ENCODE data around the gene PLCZ1.

Gene PLCZ1

DNA sequence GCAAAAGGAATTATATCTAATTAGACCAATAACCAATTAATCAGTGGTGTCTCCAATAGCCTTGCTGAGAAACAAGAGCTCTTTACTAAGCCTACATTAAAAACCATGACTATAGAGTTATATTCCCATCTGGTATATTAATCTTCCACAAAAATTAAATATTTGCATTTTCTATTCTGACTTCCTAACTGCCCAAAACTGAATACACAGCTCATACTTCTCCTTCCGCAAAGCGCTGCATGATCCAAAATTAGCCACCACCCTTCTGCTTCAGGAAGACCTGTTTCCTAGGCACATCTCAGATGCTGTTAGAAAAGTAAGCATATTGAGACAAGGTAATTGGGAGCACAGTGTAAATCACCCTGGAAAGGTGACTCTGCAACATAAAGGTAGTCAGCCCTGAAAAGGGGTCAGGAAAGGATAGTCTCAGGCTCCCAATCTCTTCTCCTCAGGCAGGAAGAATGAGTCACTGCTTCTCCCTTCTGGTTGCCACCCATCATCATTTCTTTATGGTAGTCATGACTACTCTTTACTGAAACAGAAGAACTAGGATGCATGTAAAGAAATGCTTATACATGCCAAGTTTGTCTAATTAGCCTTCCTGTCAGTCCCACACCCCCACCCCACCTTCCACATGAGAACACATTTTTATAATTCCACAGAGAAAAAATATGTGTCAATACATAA, 54.3 kb downstream of the PLCZ1 start:
- no peak for TF ChIP-seq ZNF274 (IDR thresholded peaks at IDR 0.05; ENCODE audit: low read depth, low read length)
- TF ChIP-seq SUZ12 (IDR thresholded peaks at IDR 0.05; ENCODE audit: extremely low read depth, insufficient read depth, insufficient read length): no peak
- no peak for TF ChIP-seq YY1 (IDR thresholded peaks at IDR 0.05; ENCODE audit: insufficient read depth, insufficient read length)
- Histone ChIP-seq H3K9ac (ENCODE audit: insufficient read length, low read depth) (no peak overlapping the region), H3K27me3 (ENCODE audit: insufficient read depth, insufficient read length) (no peaks in the 10 kb centered on the region), H3K4me1 (ENCODE audit: insufficient read depth, insufficient read length) (no peaks in the 10 kb centered on the region), H3K4me3 (ENCODE audit: insufficient read length, low read depth) (no peak overlapping the region), H3K9me3 (ENCODE audit: insufficient read depth, low read length) (no peaks in the 10 kb centered on the region), H3K36me3 (ENCODE audit: insufficient read depth, insufficient read length, low read length) (no peaks in the 10 kb centered on the region)
- DNase-seq (ENCODE audit: low read depth, low spot score): peak; percentile 42

DNA sequence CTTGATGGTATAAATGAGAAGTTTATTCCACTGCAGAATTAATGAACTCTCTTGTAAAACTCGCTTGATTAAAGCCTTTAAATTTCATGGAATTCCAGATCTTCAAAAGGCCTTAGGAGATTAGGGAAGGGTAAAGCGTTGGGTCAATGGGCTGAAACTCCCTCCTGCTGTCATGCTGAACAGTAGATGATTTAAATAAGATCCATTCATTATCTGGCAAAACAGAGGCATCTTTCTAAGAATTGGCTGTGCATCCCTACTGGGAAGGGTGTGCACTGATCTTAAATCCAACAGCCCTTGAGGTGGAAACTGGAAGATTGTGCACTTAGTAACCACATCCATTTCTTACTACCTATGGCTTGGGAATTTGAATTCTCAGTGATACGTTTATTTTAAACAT, 56.0 kb downstream of the PLCZ1 start:
- no peaks in the 10 kb centered on the region for H3K9me3 ChIP-seq (ENCODE audit: insufficient read depth, low read length)
- no peak for TF ChIP-seq SUZ12 (IDR thresholded peaks at IDR 0.05; ENCODE audit: extremely low read depth, insufficient read depth, insufficient read length)
- no peak for TF ChIP-seq ZNF274 (IDR thresholded peaks at IDR 0.05; ENCODE audit: low read depth, low read length)
- TF ChIP-seq YY1 (IDR thresholded peaks at IDR 0.05; ENCODE audit: insufficient read depth, insufficient read length): no peak
- H3K27me3 ChIP-seq (ENCODE audit: insufficient read depth, insufficient read length): no peaks in the 10 kb centered on the region
- H3K4me1 ChIP-seq (ENCODE audit: insufficient read depth, insufficient read length): no peaks in the 10 kb centered on the region
- peak; percentile 92 for DNase-seq (ENCODE audit: low read depth, low spot score)
- H3K9ac ChIP-seq (ENCODE audit: insufficient read length, low read depth): no peak overlapping the region
- no peak overlapping the region for H3K4me3 ChIP-seq (ENCODE audit: insufficient read length, low read depth)
- no peaks in the 10 kb centered on the region for H3K36me3 ChIP-seq (ENCODE audit: insufficient read depth, insufficient read length, low read length)

DNA sequence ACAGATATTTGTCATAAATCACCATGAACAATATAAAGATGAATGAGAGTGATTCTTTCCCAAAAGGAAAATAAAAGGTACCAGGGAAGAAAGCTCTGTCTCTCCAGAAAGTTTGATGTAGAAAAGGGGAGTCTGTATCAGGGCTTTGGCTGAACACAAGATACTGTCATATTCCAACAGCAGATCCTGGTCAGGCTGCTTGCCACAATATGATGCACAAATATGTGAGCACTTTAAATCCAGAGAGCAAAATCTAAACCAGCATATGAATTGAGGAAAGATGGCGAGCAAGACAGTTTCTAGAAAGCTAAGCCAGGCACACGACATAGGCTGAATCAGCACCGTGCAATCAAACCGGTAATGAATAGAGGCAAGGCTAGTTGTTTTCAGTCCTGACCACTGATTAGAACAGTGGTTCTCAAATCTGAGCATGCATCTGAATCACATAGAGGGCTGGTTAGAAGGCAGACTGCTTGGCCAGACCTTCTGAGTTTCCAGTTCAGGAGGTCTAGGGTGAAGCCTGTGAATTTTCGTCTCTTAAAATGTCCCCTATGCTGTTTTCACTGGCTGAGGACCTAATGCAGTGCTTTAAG, 60.7 kb downstream of the PLCZ1 start:
- H3K36me3 ChIP-seq (ENCODE audit: insufficient read depth, insufficient read length, low read length): no peaks in the 10 kb centered on the region
- H3K4me3 ChIP-seq (ENCODE audit: insufficient read length, low read depth): no peak overlapping the region
- TF ChIP-seq YY1 (IDR thresholded peaks at IDR 0.05; ENCODE audit: insufficient read depth, insufficient read length) (no peak), SUZ12 (IDR thresholded peaks at IDR 0.05; ENCODE audit: extremely low read depth, insufficient read depth, insufficient read length) (no peak), ZNF274 (IDR thresholded peaks at IDR 0.05; ENCODE audit: low read depth, low read length) (no peak)
- H3K9ac ChIP-seq (ENCODE audit: insufficient read length, low read depth): no peak overlapping the region
- no peaks in the 10 kb centered on the region for H3K9me3 ChIP-seq (ENCODE audit: insufficient read depth, low read length)
- no peak for DNase-seq (ENCODE audit: low read depth, low spot score)
- H3K4me1 ChIP-seq (ENCODE audit: insufficient read depth, insufficient read length): no peaks in the 10 kb centered on the region
- no peaks in the 10 kb centered on the region for H3K27me3 ChIP-seq (ENCODE audit: insufficient read depth, insufficient read length)

DNA sequence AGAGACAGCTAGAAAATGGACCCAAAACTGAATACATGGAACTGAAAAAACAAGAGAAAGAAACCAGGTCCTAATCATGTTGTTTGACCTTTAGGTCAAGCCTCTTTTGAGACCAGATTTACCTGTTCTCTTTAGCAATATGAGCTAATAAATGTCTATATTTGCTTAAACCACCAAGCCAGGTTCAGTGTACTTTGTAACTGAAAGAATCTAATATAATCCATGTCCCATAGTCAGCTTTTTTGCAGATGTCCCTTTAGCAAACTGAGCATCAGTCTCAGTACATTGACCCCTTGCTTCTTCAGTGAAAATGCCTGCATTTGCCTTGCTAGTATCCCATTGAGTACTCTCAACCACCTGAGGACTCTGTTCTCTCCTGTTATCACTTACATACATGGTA, 61.7 kb downstream of the PLCZ1 start:
- H3K36me3 ChIP-seq (ENCODE audit: insufficient read depth, insufficient read length, low read length): no peaks in the 10 kb centered on the region

DNA sequence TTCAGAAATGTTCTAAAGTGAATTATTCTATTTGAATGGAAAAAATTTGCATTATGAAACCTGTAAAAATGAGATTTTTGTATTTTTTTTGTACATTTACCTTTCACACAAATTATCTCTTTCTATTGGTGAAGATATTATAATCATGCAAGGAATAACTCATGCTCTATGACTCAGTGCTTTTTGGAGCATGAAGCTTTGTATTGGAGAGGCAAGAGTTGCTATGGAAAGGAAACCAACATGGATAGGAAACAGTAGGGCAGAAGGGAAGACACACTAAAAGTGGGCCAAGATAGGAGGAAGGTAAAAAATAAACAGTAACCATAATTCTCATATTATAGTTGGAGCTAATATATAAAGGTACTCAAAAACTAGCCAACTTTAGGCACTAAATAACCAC, 79.0 kb downstream of the PLCZ1 start:
- Histone ChIP-seq H3K4me1 (ENCODE audit: insufficient read depth, insufficient read length) (no peaks in the 10 kb centered on the region), H3K9me3 (ENCODE audit: insufficient read depth, low read length) (no peaks in the 10 kb centered on the region), H3K36me3 (ENCODE audit: insufficient read depth, insufficient read length, low read length) (no peaks in the 10 kb centered on the region), H3K27me3 (ENCODE audit: insufficient read depth, insufficient read length) (no peaks in the 10 kb centered on the region), H3K9ac (ENCODE audit: insufficient read length, low read depth) (no peak overlapping the region), H3K4me3 (ENCODE audit: insufficient read length, low read depth) (no peak overlapping the region)
- no peak for DNase-seq (ENCODE audit: low read depth, low spot score)
- TF ChIP-seq YY1 (IDR thresholded peaks at IDR 0.05; ENCODE audit: insufficient read depth, insufficient read length) (no peak), ZNF274 (IDR thresholded peaks at IDR 0.05; ENCODE audit: low read depth, low read length) (no peak), SUZ12 (IDR thresholded peaks at IDR 0.05; ENCODE audit: extremely low read depth, insufficient read depth, insufficient read length) (no peak)

More for the DNA sequence above, 61.7 kb downstream of the PLCZ1 start:
- H3K9ac ChIP-seq (ENCODE audit: insufficient read length, low read depth): no peak overlapping the region
- H3K4me3 ChIP-seq (ENCODE audit: insufficient read length, low read depth): no peak overlapping the region
- no peaks in the 10 kb centered on the region for H3K27me3 ChIP-seq (ENCODE audit: insufficient read depth, insufficient read length)
- TF ChIP-seq YY1 (IDR thresholded peaks at IDR 0.05; ENCODE audit: insufficient read depth, insufficient read length) (no peak), SUZ12 (IDR thresholded peaks at IDR 0.05; ENCODE audit: extremely low read depth, insufficient read depth, insufficient read length) (no peak), ZNF274 (IDR thresholded peaks at IDR 0.05; ENCODE audit: low read depth, low read length) (no peak)
- no peak for DNase-seq (ENCODE audit: low read depth, low spot score)
- no peaks in the 10 kb centered on the region for H3K9me3 ChIP-seq (ENCODE audit: insufficient read depth, low read length)
- no peaks in the 10 kb centered on the region for H3K4me1 ChIP-seq (ENCODE audit: insufficient read depth, insufficient read length)

DNA sequence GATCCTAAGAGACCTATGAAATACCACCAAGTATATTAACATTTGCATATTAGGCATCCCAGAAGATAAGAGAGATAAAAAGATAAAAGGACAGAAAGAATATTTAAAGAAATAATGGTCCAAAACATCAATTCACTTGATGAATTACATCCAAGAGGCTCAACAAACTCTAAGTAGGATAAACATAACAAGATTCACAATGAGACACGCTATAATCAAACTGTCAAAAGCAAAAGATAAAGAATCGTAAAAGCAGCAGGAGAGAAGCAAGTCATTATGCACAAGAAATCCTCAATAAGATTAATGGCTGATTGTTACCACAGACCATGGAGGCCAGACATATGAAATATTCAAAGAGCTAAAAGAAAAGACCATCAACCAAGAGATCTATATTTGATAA, 79.6 kb downstream of the PLCZ1 start:
- Histone ChIP-seq H3K9ac (ENCODE audit: insufficient read length, low read depth) (no peak overlapping the region), H3K4me1 (ENCODE audit: insufficient read depth, insufficient read length) (no peaks in the 10 kb centered on the region), H3K9me3 (ENCODE audit: insufficient read depth, low read length) (no peaks in the 10 kb centered on the region), H3K27me3 (ENCODE audit: insufficient read depth, insufficient read length) (no peaks in the 10 kb centered on the region), H3K36me3 (ENCODE audit: insufficient read depth, insufficient read length, low read length) (no peaks in the 10 kb centered on the region), H3K4me3 (ENCODE audit: insufficient read length, low read depth) (no peak overlapping the region)
- TF ChIP-seq SUZ12 (IDR thresholded peaks at IDR 0.05; ENCODE audit: extremely low read depth, insufficient read depth, insufficient read length): no peak
- TF ChIP-seq YY1 (IDR thresholded peaks at IDR 0.05; ENCODE audit: insufficient read depth, insufficient read length): no peak
- no peak for TF ChIP-seq ZNF274 (IDR thresholded peaks at IDR 0.05; ENCODE audit: low read depth, low read length)
- no peak for DNase-seq (ENCODE audit: low read depth, low spot score)

DNA sequence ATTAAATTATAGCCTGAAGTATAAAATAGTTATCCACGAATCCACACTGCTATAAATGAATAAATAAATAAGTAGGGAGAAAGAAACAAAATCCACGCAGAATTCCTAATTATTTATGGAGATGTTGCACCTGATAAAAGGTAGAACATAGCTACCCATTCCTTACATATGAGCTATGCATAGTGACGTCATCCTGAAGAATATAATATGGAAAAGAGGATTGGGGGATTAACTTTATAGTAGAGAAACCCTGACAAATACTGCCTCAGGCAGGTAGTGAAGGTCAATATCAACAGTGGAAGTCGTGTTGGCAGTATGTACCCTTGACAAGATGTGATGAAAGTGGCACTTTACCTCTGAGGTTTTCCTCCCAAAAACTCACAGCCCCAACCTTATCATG, 82.5 kb downstream of the PLCZ1 start:
- TF ChIP-seq ZNF274 (IDR thresholded peaks at IDR 0.05; ENCODE audit: low read depth, low read length) (no peak), YY1 (IDR thresholded peaks at IDR 0.05; ENCODE audit: insufficient read depth, insufficient read length) (no peak), SUZ12 (IDR thresholded peaks at IDR 0.05; ENCODE audit: extremely low read depth, insufficient read depth, insufficient read length) (no peak)
- Histone ChIP-seq H3K27me3 (ENCODE audit: insufficient read depth, insufficient read length) (no peaks in the 10 kb centered on the region), H3K4me3 (ENCODE audit: insufficient read length, low read depth) (no peak overlapping the region), H3K9me3 (ENCODE audit: insufficient read depth, low read length) (no peaks in the 10 kb centered on the region), H3K4me1 (ENCODE audit: insufficient read depth, insufficient read length) (no peaks in the 10 kb centered on the region), H3K9ac (ENCODE audit: insufficient read length, low read depth) (no peak overlapping the region), H3K36me3 (ENCODE audit: insufficient read depth, insufficient read length, low read length) (no peaks in the 10 kb centered on the region)
- no peak for DNase-seq (ENCODE audit: low read depth, low spot score)

All from NT2/D1 (cell line).